ENCODE data around the gene LILRA2. TPM values are rescaled to one million over a fixed set of nuclear protein-coding genes. Genes with fewer than 3 reads are reported as not detected.
"Not testable (repeated sequence)": the region's sequence is repeated elsewhere in the genome, so short reads cannot be mapped to it uniquely, and the experiment has no call there.

LILRA2 gene
- total RNA-seq, 2 experiments from 2014 or later: not detected

GRCh38 chr19:54624934-54625730 is 51.5 kb downstream of the LILRA2 start:
- DNase-seq; H3K4me3 Mint-ChIP-seq; intact Hi-C loops (cut with micrococcal nuclease); H3K4me1 Mint-ChIP-seq (ENCODE audit: low read depth); H3K9me3 Mint-ChIP-seq; CTCF ChIA-PET; H3K36me3 Mint-ChIP-seq (ENCODE audit: low read depth); H3K27ac Mint-ChIP-seq: not testable (repeated sequence)
- peaks cover 39% of the 10 kb centered on the region for H3K27me3 Mint-ChIP-seq (ENCODE audit: low read depth)

GRCh38 chr19:54626757-54627156 is 53.2 kb downstream of the LILRA2 start:
- no peak for DNase-seq
- H3K36me3 Mint-ChIP-seq (ENCODE audit: low read depth): no peaks in the 10 kb centered on the region
- peaks cover 46% of the 10 kb centered on the region for H3K27me3 Mint-ChIP-seq (ENCODE audit: low read depth)
- CTCF ChIA-PET: interaction anchor here (0.6 kb wide), 2 partner anchors 262 to 306 kb away, joined by 3 to 5 read pairs; no protein-coding TSS in a partner anchor
- intact Hi-C loops (cut with micrococcal nuclease): no loop called here
- H3K27ac Mint-ChIP-seq: no peak overlapping the region
- no peaks in the 10 kb centered on the region for H3K9me3 Mint-ChIP-seq
- no peaks in the 10 kb centered on the region for H3K4me1 Mint-ChIP-seq (ENCODE audit: low read depth)
- H3K4me3 Mint-ChIP-seq: no peak overlapping the region

GRCh38 chr19:54627912-54628311 is 54.3 kb downstream of the LILRA2 start:
- CTCF ChIA-PET: not testable (repeated sequence)

GRCh38 chr19:54630262-54630661 is 56.7 kb downstream of the LILRA2 start, which contains the start of gene LILRB1:
LILRB1 (plus strand) TSS chr19:54630484; CDS start chr19:54631074, 590 bp downstream.
- H3K9me3 Mint-ChIP-seq; H3K27ac Mint-ChIP-seq; H3K36me3 Mint-ChIP-seq (ENCODE audit: low read depth); DNase-seq; H3K4me3 Mint-ChIP-seq; intact Hi-C loops (cut with micrococcal nuclease); CTCF ChIA-PET; H3K4me1 Mint-ChIP-seq (ENCODE audit: low read depth): not testable (repeated sequence)
- peaks cover 46% of the 10 kb centered on the region for H3K27me3 Mint-ChIP-seq (ENCODE audit: low read depth)

More at GRCh38 chr19:54627912-54628311, 54.3 kb downstream of the LILRA2 start:
- peaks cover 50% of the 10 kb centered on the region for H3K27me3 Mint-ChIP-seq (ENCODE audit: low read depth)
- H3K9me3 Mint-ChIP-seq; intact Hi-C loops (cut with micrococcal nuclease); H3K4me3 Mint-ChIP-seq; H3K4me1 Mint-ChIP-seq (ENCODE audit: low read depth); H3K27ac Mint-ChIP-seq; DNase-seq; H3K36me3 Mint-ChIP-seq (ENCODE audit: low read depth): not testable (repeated sequence)

- H3K9me3 Mint-ChIP-seq: no peaks in the 10 kb centered on the region
- no peak overlapping the region for H3K27ac Mint-ChIP-seq
- CTCF ChIA-PET: no interaction called here
- no peak overlapping the region for H3K4me3 Mint-ChIP-seq
- intact Hi-C loops (cut with micrococcal nuclease): no loop called here
- no peaks in the 10 kb centered on the region for H3K36me3 Mint-ChIP-seq (ENCODE audit: low read depth)
- peaks cover 43% of the 10 kb centered on the region for H3K27me3 Mint-ChIP-seq (ENCODE audit: low read depth)
- no peak for DNase-seq
- H3K4me1 Mint-ChIP-seq (ENCODE audit: low read depth): no peaks in the 10 kb centered on the region
These were observed 57.2 kb downstream of the LILRA2 start for GRCh38 chr19:54630782-54631181.

- peaks cover 36% of the 10 kb centered on the region for H3K27me3 Mint-ChIP-seq (ENCODE audit: low read depth)
- H3K9me3 Mint-ChIP-seq; intact Hi-C loops (cut with micrococcal nuclease); CTCF ChIA-PET; H3K4me1 Mint-ChIP-seq (ENCODE audit: low read depth); H3K4me3 Mint-ChIP-seq; DNase-seq; H3K27ac Mint-ChIP-seq; H3K36me3 Mint-ChIP-seq (ENCODE audit: low read depth): not testable (repeated sequence)
These were observed 58.1 kb downstream of the LILRA2 start for GRCh38 chr19:54631489-54632337.

- H3K4me3 Mint-ChIP-seq; H3K27ac Mint-ChIP-seq; intact Hi-C loops (cut with micrococcal nuclease); DNase-seq; H3K36me3 Mint-ChIP-seq (ENCODE audit: low read depth); H3K9me3 Mint-ChIP-seq; H3K4me1 Mint-ChIP-seq (ENCODE audit: low read depth): not testable (repeated sequence)
- peaks cover 32% of the 10 kb centered on the region for H3K27me3 Mint-ChIP-seq (ENCODE audit: low read depth)
- CTCF ChIA-PET: interaction anchor here (0.9 kb wide), 1 partner anchor 21 kb away, joined by 3 read pairs; no protein-coding TSS in a partner anchor
These were observed 58.9 kb downstream of the LILRA2 start for GRCh38 chr19:54632517-54632916.

- H3K9me3 Mint-ChIP-seq: no peaks in the 10 kb centered on the region
- no peak overlapping the region for H3K4me3 Mint-ChIP-seq
- H3K36me3 Mint-ChIP-seq (ENCODE audit: low read depth): no peaks in the 10 kb centered on the region
- no peak overlapping the region for H3K27ac Mint-ChIP-seq
- intact Hi-C loops (cut with micrococcal nuclease): no loop called here
- CTCF ChIA-PET: interaction anchor here (0.9 kb wide), 1 partner anchor 20 kb away, joined by 3 read pairs; no protein-coding TSS in a partner anchor
- H3K4me1 Mint-ChIP-seq (ENCODE audit: low read depth): no peaks in the 10 kb centered on the region
- peaks cover 23% of the 10 kb centered on the region for H3K27me3 Mint-ChIP-seq (ENCODE audit: low read depth)
- no peak for DNase-seq
These were observed 59.8 kb downstream of the LILRA2 start for GRCh38 chr19:54633401-54633800.

- H3K9me3 Mint-ChIP-seq; DNase-seq; H3K4me3 Mint-ChIP-seq; H3K4me1 Mint-ChIP-seq (ENCODE audit: low read depth); H3K27ac Mint-ChIP-seq; H3K36me3 Mint-ChIP-seq (ENCODE audit: low read depth); intact Hi-C loops (cut with micrococcal nuclease): not testable (repeated sequence)
- H3K27me3 Mint-ChIP-seq (ENCODE audit: low read depth): peaks cover 11% of the 10 kb centered on the region
- CTCF ChIA-PET: interaction anchor here (0.7 kb wide), 1 partner anchor 156 kb away, joined by 3 read pairs; no protein-coding TSS in a partner anchor
These were observed 62.5 kb downstream of the LILRA2 start for GRCh38 chr19:54636081-54636480.

- no peak for DNase-seq
- Mint-ChIP-seq H3K27ac (no peak overlapping the region), H3K4me3 (no peak overlapping the region), H3K4me1 (ENCODE audit: low read depth) (no peaks in the 10 kb centered on the region), H3K36me3 (ENCODE audit: low read depth) (no peaks in the 10 kb centered on the region), H3K27me3 (ENCODE audit: low read depth) (peaks cover 7% of the 10 kb centered on the region), H3K9me3 (no peaks in the 10 kb centered on the region)
- CTCF ChIA-PET: no interaction called here
- intact Hi-C loops (cut with micrococcal nuclease): no loop called here
These were observed 65.1 kb downstream of the LILRA2 start for GRCh38 chr19:54638683-54639082.

Data from activated naive CD4-positive, alpha-beta T cell treated with anti-CD3 and anti-CD28 coated beads for 36 hours (primary cell).